ENCODE results near the gene FLYWCH2. TPM values are rescaled to one million over a fixed set of nuclear protein-coding genes. Genes with fewer than 3 reads are reported as not detected.

The FLYWCH2 gene
- total and polyA plus RNA-seq, 10 donors = 27.5 to 98.6 (median 49.0) TPM

DNA sequence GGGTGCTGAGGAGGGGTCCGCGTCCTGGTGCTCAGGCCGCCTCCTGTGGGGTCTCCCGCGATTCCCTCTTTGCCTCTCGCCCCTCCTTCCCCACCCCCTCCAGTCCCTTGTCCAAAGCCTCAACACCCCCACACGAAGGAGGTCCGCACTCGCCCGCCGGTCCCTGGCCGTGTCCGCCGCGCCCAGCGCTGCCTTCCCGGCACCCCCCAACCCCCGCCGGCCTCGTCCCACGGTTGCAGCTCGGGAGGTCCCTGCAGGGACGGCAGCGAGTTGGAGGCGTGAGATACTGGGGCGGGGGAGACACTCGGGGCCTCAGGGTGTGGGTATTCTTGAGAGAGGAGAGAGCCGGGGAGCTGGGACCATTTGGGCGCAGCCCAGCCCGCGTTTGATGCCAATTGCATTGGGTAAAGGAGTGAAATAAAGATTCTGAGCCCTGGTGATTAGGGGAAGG, 468 bp downstream of the FLYWCH2 start:
- DNase-seq = no peak
- Histone ChIP-seq H3K27ac (peak overlapping the region; percentile 84 to 96 (median 94)), H3K9me3 (peaks cover 0 to 7% (median 2%) of the 10 kb centered on the region in 8 donors), H3K27me3 (replicated peaks in 1 of 7) (no peaks in the 10 kb centered on the region), H3K36me3 (no peaks in the 10 kb centered on the region), H3K4me3 (peak overlapping the region; percentile 59 to 87 (median 75)), H3K4me1 (peaks cover 6 to 32% (median 15%) of the 10 kb centered on the region in 6 donors)
- 0 to 2% (median 1%) methylated on average over 9 to 31 of the region's 31 CpGs for WGBS, 5 donors
- intact Hi-C loops (cut with DNase I; ENCODE audit: low total_unique reads) = no loop called here
- no peak for TF ChIP-seq POLR2A (IDR thresholded peaks at IDR 0.05)
- TF ChIP-seq POLR2AphosphoS5 (IDR thresholded peaks at IDR 0.05) = no peak
- TF ChIP-seq, protein P1, sequence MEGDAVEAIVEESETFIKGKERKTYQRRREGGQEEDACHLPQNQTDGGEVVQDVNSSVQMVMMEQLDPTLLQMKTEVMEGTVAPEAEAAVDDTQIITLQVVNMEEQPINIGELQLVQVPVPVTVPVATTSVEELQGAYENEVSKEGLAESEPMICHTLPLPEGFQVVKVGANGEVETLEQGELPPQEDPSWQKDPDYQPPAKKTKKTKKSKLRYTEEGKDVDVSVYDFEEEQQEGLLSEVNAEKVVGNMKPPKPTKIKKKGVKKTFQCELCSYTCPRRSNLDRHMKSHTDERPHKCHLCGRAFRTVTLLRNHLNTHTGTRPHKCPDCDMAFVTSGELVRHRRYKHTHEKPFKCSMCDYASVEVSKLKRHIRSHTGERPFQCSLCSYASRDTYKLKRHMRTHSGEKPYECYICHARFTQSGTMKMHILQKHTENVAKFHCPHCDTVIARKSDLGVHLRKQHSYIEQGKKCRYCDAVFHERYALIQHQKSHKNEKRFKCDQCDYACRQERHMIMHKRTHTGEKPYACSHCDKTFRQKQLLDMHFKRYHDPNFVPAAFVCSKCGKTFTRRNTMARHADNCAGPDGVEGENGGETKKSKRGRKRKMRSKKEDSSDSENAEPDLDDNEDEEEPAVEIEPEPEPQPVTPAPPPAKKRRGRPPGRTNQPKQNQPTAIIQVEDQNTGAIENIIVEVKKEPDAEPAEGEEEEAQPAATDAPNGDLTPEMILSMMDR (IDR thresholded peaks at IDR 0.05 in 8 of 11, conservative IDR thresholded peaks at IDR 0.05 in 3 of 11) = no peak

DNA sequence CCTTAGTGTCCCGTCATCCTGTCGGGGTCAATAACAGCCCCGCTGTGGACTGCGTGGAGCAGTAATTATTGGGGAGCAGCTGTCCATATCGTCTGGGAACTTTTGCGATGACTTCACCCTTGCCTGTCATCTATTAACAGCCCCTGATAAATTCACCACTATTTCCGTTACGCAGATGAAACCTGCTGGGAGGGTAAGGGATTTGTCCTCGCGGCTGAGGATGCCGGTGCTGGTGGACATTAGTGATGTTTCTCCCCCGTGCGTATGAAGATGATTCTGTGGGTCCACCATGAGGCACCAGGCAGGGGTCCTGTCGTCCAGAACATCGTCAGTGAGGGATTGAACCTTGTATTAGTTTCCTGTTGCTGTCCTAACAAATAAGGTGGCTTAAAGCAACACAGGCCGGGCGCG, 1.0 kb downstream of the FLYWCH2 start:
- intact Hi-C loops (cut with DNase I; ENCODE audit: low total_unique reads) = no loop called here
- WGBS, 5 donors = 60 to 72% (median 66%) methylated on average over 15 to 18 of the region's 18 CpGs
- Histone ChIP-seq H3K4me3 (peak overlapping the region; percentile 59 to 87 (median 75)), H3K4me1 (peaks cover 6 to 32% (median 15%) of the 10 kb centered on the region in 6 donors), H3K36me3 (no peaks in the 10 kb centered on the region), H3K9me3 (peaks cover 0 to 7% (median 2%) of the 10 kb centered on the region in 8 donors), H3K27ac (peak overlapping the region in 6 of 8 donors; percentile 94 to 96 (median 95)), H3K27me3 (replicated peaks in 1 of 7) (no peaks in the 10 kb centered on the region)
- TF ChIP-seq POLR2AphosphoS5 (IDR thresholded peaks at IDR 0.05) = peak in 1 of 3 donors; percentile 9
- TF ChIP-seq, protein P1 (IDR thresholded peaks at IDR 0.05 in 8 of 11, conservative IDR thresholded peaks at IDR 0.05 in 3 of 11) = no peak
- no peak for TF ChIP-seq POLR2A (IDR thresholded peaks at IDR 0.05)
- DNase-seq = peak; percentile 47

DNA sequence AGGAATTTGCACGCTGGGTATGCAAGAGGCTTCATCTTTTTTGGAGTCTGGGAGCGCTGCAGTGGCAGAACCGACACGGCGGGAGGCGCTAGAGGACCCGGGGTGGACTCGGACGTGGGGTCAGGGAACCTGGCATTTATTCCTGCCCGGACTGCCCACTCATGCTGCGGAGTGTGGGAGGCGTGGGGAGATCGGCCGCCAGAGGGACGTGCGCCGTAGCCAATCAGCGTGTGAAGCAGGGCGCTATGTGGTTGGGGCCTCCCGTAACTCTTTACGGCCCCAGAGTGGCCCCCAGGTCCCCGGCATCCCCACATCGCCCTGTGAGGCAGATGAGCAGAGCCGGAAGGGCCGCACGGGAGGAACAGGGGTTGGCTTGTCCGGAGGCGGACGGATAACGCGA, 11.2 kb downstream of the FLYWCH2 start:
- DNase-seq = no peak
- Histone ChIP-seq H3K36me3 (peaks cover 0 to 44% (median 13%) of the 10 kb centered on the region in 6 donors), H3K27me3 (replicated peaks in 1 of 7) (no peaks in the 10 kb centered on the region), H3K4me1 (peaks cover 6 to 49% (median 30%) of the 10 kb centered on the region in 6 donors), H3K4me3 (no peak overlapping the region), H3K9me3 (no peaks in the 10 kb centered on the region), H3K27ac (no peak overlapping the region)
- no peak for TF ChIP-seq POLR2AphosphoS5 (IDR thresholded peaks at IDR 0.05)
- TF ChIP-seq, protein P1 (IDR thresholded peaks at IDR 0.05 in 8 of 11, conservative IDR thresholded peaks at IDR 0.05 in 3 of 11) = no peak
- no peak for TF ChIP-seq POLR2A (IDR thresholded peaks at IDR 0.05)
- intact Hi-C loops (cut with DNase I; ENCODE audit: low total_unique reads) = no loop called here
- 87 to 95% (median 94%) methylated on average over 10 to 31 of the region's 31 CpGs for WGBS, 5 donors

DNA sequence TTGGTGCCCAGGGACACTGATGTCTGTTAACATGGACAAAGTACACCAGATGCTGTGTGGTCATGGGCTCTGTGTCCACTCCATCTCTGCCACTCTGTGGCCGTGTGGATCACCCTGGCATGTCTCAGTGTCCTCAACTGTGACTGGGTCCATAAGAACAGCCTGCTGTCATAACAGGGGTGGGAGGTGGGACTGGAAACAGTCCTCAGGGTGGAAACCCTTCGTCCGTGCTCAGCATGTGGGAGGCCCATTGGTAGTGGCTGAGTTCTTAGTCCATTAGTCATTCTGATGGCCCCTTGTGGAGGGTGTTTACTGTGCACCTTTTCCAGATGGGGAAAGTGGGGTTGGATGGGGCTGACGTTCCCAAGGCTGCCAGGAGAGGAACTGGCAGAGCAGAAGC, 12.8 kb downstream of the FLYWCH2 start:
- no peaks in the 10 kb centered on the region for H3K9me3 ChIP-seq
- WGBS, 5 donors = 76 to 95% (median 80%) methylated on average over 3 to 4 of the region's 4 CpGs
- H3K4me1 ChIP-seq = peaks cover 6 to 38% (median 27%) of the 10 kb centered on the region in 6 donors
- H3K4me3 ChIP-seq = no peak overlapping the region
- no peak overlapping the region for H3K27ac ChIP-seq
- intact Hi-C loops (cut with DNase I; ENCODE audit: low total_unique reads) = no loop called here
- peaks cover 0 to 59% (median 13%) of the 10 kb centered on the region in 6 donors for H3K36me3 ChIP-seq
- no peak for DNase-seq
- H3K27me3 ChIP-seq (replicated peaks in 1 of 7) = no peaks in the 10 kb centered on the region
- TF ChIP-seq, protein P1 (IDR thresholded peaks at IDR 0.05 in 8 of 11, conservative IDR thresholded peaks at IDR 0.05 in 3 of 11) = no peak
- no peak for TF ChIP-seq POLR2AphosphoS5 (IDR thresholded peaks at IDR 0.05)
- no peak for TF ChIP-seq POLR2A (IDR thresholded peaks at IDR 0.05)
